Neural cell (in vitro differentiated cells): ENCODE results near the gene MACROD1. TPM values are rescaled to one million over a fixed set of nuclear protein-coding genes. Genes with fewer than 3 reads are reported as not detected.

Experiments used
- H2AFZ ChIP-seq: fragments of 200-600, 300-800 bp; sonication (generic), shearing (Covaris generic); 2 replicates; pipeline ENCODE4 v1.6.0; 2014; ENCODE audit warnings: low read depth, mild to moderate bottlenecking, antibody characterized with exemption, low read length, moderate library complexity
- H3F3A ChIP-seq: fragments of 200-600 bp; shearing (Covaris generic); 2 replicates; pipeline ENCODE4 v1.6.1; 2016; ENCODE audit warnings: mild to moderate bottlenecking, moderate library complexity, mixed read lengths, antibody characterized with exemption, low read length; ENCODE audit not compliant: insufficient read depth, poor library complexity, severe bottlenecking
- H3K27ac ChIP-seq: fragments of 200-600, 300-800 bp; sonication (generic), shearing (Covaris generic); 2 replicates; pipeline ENCODE4 v1.5.1; 2014; ENCODE audit warnings: mild to moderate bottlenecking, low read length, moderate library complexity
- H3K27me3 ChIP-seq: fragments of 300-800, 200-600 bp; sonication (generic), shearing (Covaris generic); 2 replicates; pipeline ENCODE4 v1.6.0; 2014; ENCODE audit warnings: mild to moderate bottlenecking, low read depth, low read length, moderate library complexity; ENCODE audit not compliant: insufficient read depth
- H3K36me3 ChIP-seq: fragments of 300-800, 200-600 bp; sonication (generic), shearing (Covaris generic); 2 replicates; pipeline ENCODE4 v1.5.1; 2014; ENCODE audit warnings: mild to moderate bottlenecking, antibody characterized with exemption, low read length, moderate library complexity; ENCODE audit not compliant: insufficient read depth
- H3K4me2 ChIP-seq: fragments of 300-800, 200-600 bp; sonication (generic), shearing (Covaris generic); 2 replicates; pipeline ENCODE4 v1.6.0; 2014; ENCODE audit warnings: mild to moderate bottlenecking, low read length
- H3K4me3 ChIP-seq: fragments of 300-800, 200-600 bp; sonication (generic), shearing (Covaris generic); 2 replicates; pipeline ENCODE4 v1.5.1; 2014; ENCODE audit warnings: mild to moderate bottlenecking, low read length, moderate library complexity
- H3K79me2 ChIP-seq: fragments of 200-600 bp; shearing (Covaris generic); replicated peaks from 2 replicates; pipeline ENCODE4 v1.6.0; 2014; ENCODE audit warnings: mild to moderate bottlenecking, low read length, moderate library complexity; ENCODE audit not compliant: insufficient read depth
- H3K9ac ChIP-seq: fragments of 300-800, 200-600 bp; sonication (generic), shearing (Covaris generic); 2 replicates; pipeline ENCODE4 v1.6.1; 2016; ENCODE audit warnings: mild to moderate bottlenecking, low read length, mixed read lengths
- H3K9me2 ChIP-seq: fragments of 200-600 bp; shearing (Covaris generic); 2 replicates; pipeline ENCODE4 v1.6.1; 2016; ENCODE audit warnings: mild to moderate bottlenecking, low read length, mixed read lengths; ENCODE audit not compliant: insufficient read depth
- H3K9me3 ChIP-seq: fragments of 200-600, 300-800 bp; sonication (generic), shearing (Covaris generic); 2 replicates; pipeline ENCODE4 v1.6.1; 2016; ENCODE audit warnings: mild to moderate bottlenecking, mixed run types, low read length, moderate library complexity, mixed read lengths
- H4K20me1 ChIP-seq: fragments of 200-600 bp; shearing (Covaris generic); 2 replicates; pipeline ENCODE4 v1.6.1; 2016; ENCODE audit warnings: mild to moderate bottlenecking, mixed run types; ENCODE audit not compliant: insufficient read depth
- EP300 ChIP-seq: fragments of 450-650 bp; conservative IDR thresholded peaks from 2 replicates; pipeline ENCODE4 v1.6.1; 2014; ENCODE audit warnings: antibody characterized with exemption, mild to moderate bottlenecking, moderate library complexity; ENCODE audit not compliant: poor library complexity, severe bottlenecking
- EZH2 ChIP-seq: fragments of 200-600, 300-800 bp; shearing (Covaris generic), sonication (generic); IDR thresholded peaks from 2 replicates; pipeline ENCODE4 v1.6.1; 2014; ENCODE audit warnings: antibody characterized with exemption, low read length, borderline replicate concordance, mild to moderate bottlenecking; ENCODE audit not compliant: insufficient read depth, poor library complexity, severe bottlenecking
- MXI1 ChIP-seq: fragments of 450-650 bp; conservative IDR thresholded peaks from 2 replicates; pipeline ENCODE4 v1.6.1; 2014; ENCODE audit warnings: antibody characterized with exemption, mild to moderate bottlenecking; ENCODE audit not compliant: poor library complexity, severe bottlenecking
- POLR2AphosphoS5 ChIP-seq: IDR thresholded peaks from 2 replicates; pipeline ENCODE4 v1.6.1; 2012
- RAD21 ChIP-seq: fragments of 450-650 bp; conservative IDR thresholded peaks from 2 replicates; pipeline ENCODE4 v1.6.1; 2014; ENCODE audit warnings: antibody characterized with exemption, mild to moderate bottlenecking, moderate library complexity
- SMC3 ChIP-seq: fragments of 450-650 bp; conservative IDR thresholded peaks from 2 replicates; pipeline ENCODE4 v1.6.1; 2014; ENCODE audit warnings: antibody characterized with exemption, mild to moderate bottlenecking, moderate library complexity; ENCODE audit not compliant: poor library complexity
- TAF1 ChIP-seq: IDR thresholded peaks from 2 replicates; pipeline ENCODE4 v1.6.1; 2012; ENCODE audit warnings: low read depth
- polyA plus RNA-seq: library from polyadenylated mRNA; depleted of rRNA; stranded (reverse); fragments of >200 nt; gene quantifications from 2 replicates; pipeline ENCODE4 v1.2.3, GENCODE V29; 2014
- TF ChIP-seq, protein P1 (sequence below): IDR thresholded peaks from 2 replicates; pipeline ENCODE4 v1.6.1; 2012; ENCODE audit warnings: borderline replicate concordance
- TF ChIP-seq, protein P2 (sequence below): fragments of 450-650 bp; IDR thresholded peaks from 2 replicates; pipeline ENCODE4 v1.5.1; 2014; ENCODE audit warnings: antibody characterized with exemption, mild to moderate bottlenecking, moderate library complexity; ENCODE audit not compliant: poor library complexity, severe bottlenecking

Gene MACROD1
- polyA plus RNA-seq, 1 donor from 2014 or later, result 30.8 TPM

- H3K4me3 ChIP-seq, result no peak overlapping the region
- H3K4me2 ChIP-seq, result no peak overlapping the region
- H3K27me3 ChIP-seq, result no peaks in the 10 kb centered on the region
- H2AFZ ChIP-seq, result no peak overlapping the region
- H4K20me1 ChIP-seq, result no peaks in the 10 kb centered on the region
- no peaks in the 10 kb centered on the region for H3K79me2 ChIP-seq
- H3K36me3 ChIP-seq, result no peaks in the 10 kb centered on the region
- no peak overlapping the region for H3K9ac ChIP-seq
- H3K9me2 ChIP-seq, result no peaks in the 10 kb centered on the region
- no peak for TF ChIP-seq RAD21
- TF ChIP-seq SMC3, result no peak
- no peak for TF ChIP-seq TAF1
- TF ChIP-seq MXI1, result no peak
- no peak for TF ChIP-seq POLR2AphosphoS5
- TF ChIP-seq, protein P1, sequence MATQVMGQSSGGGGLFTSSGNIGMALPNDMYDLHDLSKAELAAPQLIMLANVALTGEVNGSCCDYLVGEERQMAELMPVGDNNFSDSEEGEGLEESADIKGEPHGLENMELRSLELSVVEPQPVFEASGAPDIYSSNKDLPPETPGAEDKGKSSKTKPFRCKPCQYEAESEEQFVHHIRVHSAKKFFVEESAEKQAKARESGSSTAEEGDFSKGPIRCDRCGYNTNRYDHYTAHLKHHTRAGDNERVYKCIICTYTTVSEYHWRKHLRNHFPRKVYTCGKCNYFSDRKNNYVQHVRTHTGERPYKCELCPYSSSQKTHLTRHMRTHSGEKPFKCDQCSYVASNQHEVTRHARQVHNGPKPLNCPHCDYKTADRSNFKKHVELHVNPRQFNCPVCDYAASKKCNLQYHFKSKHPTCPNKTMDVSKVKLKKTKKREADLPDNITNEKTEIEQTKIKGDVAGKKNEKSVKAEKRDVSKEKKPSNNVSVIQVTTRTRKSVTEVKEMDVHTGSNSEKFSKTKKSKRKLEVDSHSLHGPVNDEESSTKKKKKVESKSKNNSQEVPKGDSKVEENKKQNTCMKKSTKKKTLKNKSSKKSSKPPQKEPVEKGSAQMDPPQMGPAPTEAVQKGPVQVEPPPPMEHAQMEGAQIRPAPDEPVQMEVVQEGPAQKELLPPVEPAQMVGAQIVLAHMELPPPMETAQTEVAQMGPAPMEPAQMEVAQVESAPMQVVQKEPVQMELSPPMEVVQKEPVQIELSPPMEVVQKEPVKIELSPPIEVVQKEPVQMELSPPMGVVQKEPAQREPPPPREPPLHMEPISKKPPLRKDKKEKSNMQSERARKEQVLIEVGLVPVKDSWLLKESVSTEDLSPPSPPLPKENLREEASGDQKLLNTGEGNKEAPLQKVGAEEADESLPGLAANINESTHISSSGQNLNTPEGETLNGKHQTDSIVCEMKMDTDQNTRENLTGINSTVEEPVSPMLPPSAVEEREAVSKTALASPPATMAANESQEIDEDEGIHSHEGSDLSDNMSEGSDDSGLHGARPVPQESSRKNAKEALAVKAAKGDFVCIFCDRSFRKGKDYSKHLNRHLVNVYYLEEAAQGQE, result no peak
- TF ChIP-seq EZH2, result no peak
- no peak for TF ChIP-seq EP300
- TF ChIP-seq, protein P2, sequence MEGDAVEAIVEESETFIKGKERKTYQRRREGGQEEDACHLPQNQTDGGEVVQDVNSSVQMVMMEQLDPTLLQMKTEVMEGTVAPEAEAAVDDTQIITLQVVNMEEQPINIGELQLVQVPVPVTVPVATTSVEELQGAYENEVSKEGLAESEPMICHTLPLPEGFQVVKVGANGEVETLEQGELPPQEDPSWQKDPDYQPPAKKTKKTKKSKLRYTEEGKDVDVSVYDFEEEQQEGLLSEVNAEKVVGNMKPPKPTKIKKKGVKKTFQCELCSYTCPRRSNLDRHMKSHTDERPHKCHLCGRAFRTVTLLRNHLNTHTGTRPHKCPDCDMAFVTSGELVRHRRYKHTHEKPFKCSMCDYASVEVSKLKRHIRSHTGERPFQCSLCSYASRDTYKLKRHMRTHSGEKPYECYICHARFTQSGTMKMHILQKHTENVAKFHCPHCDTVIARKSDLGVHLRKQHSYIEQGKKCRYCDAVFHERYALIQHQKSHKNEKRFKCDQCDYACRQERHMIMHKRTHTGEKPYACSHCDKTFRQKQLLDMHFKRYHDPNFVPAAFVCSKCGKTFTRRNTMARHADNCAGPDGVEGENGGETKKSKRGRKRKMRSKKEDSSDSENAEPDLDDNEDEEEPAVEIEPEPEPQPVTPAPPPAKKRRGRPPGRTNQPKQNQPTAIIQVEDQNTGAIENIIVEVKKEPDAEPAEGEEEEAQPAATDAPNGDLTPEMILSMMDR, result no peak
- no peak overlapping the region for H3K27ac ChIP-seq
- no peaks in the 10 kb centered on the region for H3F3A ChIP-seq
- no peaks in the 10 kb centered on the region for H3K9me3 ChIP-seq
Measured at GRCh38 chr11:64058494-64058893, 107.4 kb downstream of the MACROD1 start.

DNA sequence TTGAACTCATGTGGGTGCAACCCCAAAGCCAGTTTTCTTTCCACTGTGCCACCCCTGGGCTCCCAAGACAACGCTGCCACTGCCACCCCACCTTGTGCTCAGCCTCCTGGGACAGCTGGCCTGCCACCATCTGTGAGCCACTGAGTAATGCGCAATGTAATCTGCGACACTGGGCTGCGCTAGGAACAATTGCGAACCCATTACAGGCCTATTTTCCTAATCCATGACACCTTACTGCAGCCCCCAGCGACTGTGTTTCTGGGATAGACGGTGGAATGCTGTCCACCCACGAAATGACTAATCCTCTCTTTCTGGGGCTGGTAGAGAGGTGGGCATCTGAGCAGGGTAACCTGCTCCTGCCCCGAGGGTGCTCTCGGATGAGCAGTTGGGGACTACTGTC, 108.0 kb downstream of the MACROD1 start:
- no peak overlapping the region for H3K27ac ChIP-seq
- H3K36me3 ChIP-seq, result no peaks in the 10 kb centered on the region
- H3K4me2 ChIP-seq, result no peak overlapping the region
- no peaks in the 10 kb centered on the region for H3K9me3 ChIP-seq
- no peaks in the 10 kb centered on the region for H3K9me2 ChIP-seq
- no peak for TF ChIP-seq SMC3
- TF ChIP-seq, protein P1, result no peak
- TF ChIP-seq EP300, result no peak
- TF ChIP-seq EZH2, result no peak
- TF ChIP-seq POLR2AphosphoS5, result no peak
- TF ChIP-seq, protein P2, result no peak
- TF ChIP-seq MXI1, result no peak
- TF ChIP-seq RAD21, result no peak
- no peak for TF ChIP-seq TAF1
- H3K9ac ChIP-seq, result no peak overlapping the region
- no peak overlapping the region for H3K4me3 ChIP-seq
- H4K20me1 ChIP-seq, result no peaks in the 10 kb centered on the region
- no peaks in the 10 kb centered on the region for H3F3A ChIP-seq
- H2AFZ ChIP-seq, result no peak overlapping the region
- no peaks in the 10 kb centered on the region for H3K79me2 ChIP-seq
- no peaks in the 10 kb centered on the region for H3K27me3 ChIP-seq
